ENCODE measurements around the gene SPN.

- TF ChIP-seq CTCF (IDR thresholded peaks at IDR 0.05) = no peak
- TF ChIP-seq POLR2AphosphoS5 (IDR thresholded peaks at IDR 0.05) = no peak
These were observed 13.2 kb upstream of the SPN start for GRCh38 chr16:29649588-29650494.
